HG03469 (cell line): ENCODE data around the gene RPL11.
A peak's percentile ranks its signal among the peaks of the same experiment; 100 is the strongest.
"Not testable (repeated sequence)": the region's sequence is repeated elsewhere in the genome, so short reads cannot be mapped to it uniquely, and the experiment has no call there.

Experiments used
- ATAC-seq: cut with Tn5 transposase; IDR thresholded peaks from one replicate; pipeline ENCODE4 v1.9.1; 2021; ENCODE audit warnings: mild to moderate bottlenecking, moderate library complexity, moderate number of reproducible peaks; ENCODE audit not compliant: unreplicated experiment

RPL11 gene

GRCh38 chr1:23691499-23692307 is at the start of gene RPL11:
RPL11 (plus strand) TSS chr1:23691806; CDS start chr1:23691824, 18 bp downstream.
- peak; percentile 82 for ATAC-seq

DNA sequence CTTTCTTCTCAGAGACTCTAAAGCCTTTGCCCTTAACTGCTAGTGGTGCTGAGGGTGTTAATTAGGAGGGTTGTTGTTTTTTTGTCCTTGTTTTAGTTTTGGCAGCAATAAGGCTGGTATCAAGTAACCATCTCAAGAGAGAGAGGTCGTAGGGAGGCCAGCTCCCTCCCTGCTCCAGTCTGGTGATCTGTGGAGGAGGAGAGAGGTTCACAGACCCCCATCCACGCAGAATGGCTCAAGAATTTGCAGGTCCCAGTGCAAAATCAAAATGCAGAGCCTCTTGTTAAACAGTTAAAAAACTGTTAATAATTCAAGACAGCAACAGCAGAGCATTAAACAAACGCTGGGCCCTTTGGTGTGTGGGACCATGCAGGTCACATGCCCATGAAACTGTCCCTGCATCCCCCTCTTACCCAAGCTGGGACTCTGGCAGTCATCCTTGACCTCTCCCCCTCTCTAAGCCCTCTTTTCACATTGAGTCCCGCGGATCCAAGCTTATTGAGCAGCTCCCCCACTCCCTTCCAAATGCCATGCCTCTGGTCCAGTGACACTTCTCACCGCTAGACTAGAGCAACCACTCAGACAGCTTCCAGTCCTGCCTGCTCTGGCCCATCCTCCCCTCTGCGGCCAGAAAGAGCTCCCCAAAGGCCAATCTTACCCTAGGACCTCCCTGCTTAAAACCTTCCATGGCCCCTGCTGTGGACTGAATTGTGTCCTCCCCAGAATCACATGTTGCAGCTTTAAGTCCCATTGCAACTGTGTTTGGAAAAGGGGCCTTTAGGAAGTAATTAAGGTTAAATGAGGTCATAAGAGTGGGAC is 47.7 kb upstream of the RPL11 start:
- no peak for ATAC-seq

- ATAC-seq = no peak
Observed at GRCh38 chr1:23644555-23644866, 47.1 kb upstream of the RPL11 start.

DNA sequence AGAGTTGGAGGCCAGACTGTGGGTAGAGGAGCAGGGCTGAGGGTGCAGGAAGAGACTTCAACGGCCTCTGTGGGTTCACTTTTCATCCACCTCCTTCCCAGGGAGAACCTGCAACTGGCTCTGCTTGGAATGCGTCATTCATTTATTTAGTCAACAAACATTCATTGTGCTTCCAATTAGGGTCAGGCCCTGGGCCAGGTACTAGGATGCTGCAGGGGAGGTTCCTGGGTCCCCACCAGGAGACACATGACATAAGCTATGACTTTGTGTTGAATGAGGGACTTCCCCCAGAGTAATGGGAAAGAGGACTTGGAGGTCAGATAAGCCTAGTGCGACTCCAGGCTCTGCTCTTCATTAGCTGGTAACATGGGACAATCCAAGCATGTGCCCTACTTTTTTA is 46.3 kb upstream of the RPL11 start:
- ATAC-seq = no peak

DNA sequence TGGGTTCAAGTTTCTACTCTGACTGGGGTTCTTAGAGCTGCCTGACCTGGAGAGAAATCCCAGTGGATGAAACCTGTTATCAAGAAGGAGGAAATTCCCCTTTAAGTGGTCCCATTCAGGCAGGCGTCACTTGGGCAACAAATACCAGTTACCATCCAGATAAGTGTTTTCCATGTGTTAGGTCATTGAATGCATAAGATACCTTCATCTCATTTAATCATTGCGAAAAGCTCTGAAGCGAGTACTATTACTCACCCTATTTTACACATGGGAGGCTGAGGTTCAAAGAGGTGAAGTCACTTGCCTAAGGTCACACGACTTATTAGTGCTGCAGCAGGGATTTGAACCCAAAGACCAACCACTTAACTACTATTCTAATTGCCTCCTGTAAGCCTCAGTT is 45.5 kb upstream of the RPL11 start:
- ATAC-seq = no peak

GRCh38 chr1:23646541-23646940 is 45.1 kb upstream of the RPL11 start:
- ATAC-seq = no peak

DNA sequence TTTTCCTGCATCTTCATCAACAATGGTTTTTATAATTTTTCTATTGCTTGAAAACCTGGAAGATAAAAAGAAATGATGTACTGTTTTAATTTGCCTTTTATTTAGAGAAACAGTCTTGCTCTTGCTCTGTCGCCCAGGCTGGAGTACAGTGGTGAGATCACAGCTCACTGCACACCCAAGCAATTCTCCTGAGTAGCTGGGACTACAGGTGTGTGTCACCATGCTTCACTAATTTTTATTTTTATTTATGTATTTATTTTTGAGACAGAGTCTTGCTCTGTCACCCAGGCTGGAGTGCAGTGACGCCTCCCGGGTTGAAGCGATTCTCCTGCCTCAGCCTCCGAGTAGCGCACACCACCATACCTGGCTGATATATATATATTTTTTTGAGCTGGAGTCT is 43.0 kb upstream of the RPL11 start:
- no peak for ATAC-seq

DNA sequence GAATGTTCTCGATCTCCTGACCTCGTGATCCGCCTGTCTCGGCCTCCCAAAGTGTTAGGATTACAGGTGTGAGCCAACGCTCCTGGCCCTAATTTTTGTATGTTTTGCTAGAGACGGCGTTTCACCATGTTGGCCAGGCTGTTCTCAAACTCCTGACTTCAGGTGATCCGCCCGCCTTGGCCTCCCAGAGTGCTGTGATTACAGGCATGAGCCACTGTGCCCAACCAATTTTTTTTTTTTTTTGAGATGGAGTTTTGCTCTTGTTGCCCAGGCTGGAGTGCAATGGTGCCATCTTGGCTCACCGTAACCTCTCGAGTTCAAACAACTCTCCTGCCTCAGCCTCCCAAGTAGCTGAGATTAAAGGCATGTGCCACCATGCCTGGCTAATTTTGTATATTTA is 42.4 kb upstream of the RPL11 start:
- ATAC-seq = not testable (repeated sequence)

GRCh38 chr1:23650344-23650990 is 41.1 kb upstream of the RPL11 start:
- no peak for ATAC-seq

DNA sequence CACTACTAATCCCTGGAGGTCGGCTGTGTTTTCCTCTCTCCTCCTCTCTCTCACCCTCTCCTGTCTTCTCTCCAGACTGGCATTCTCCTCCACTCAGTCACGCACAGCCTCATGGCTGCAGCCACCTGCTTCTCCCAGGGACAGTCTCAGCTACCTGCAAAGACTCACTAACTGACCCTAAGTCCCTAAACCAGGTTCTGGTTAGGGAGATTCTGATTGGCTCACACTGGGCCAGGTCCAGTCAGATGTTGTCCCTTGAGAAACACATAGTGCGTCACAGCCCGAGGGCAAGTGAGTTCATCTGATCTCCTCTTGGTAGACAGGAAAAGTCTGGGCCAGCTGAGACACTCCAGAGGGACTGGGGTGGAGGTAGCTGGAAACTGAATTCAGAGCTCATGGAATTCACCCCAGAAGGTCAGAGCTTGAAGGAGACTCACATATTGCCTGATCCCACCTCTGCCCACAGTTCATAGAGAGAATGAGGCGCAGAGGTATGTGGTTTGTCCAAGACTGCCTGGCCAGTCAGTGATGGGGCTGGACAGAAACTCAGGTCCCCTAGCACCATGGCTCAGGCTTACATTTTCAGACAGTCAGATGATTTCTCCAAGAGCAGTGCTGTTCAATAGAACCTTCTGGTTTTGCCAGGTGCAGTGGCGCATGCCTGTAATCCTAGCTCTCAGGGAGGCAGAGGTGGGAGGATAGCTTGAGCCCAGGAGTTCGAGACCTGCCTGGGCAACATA is 40.4 kb upstream of the RPL11 start:
- no peak for ATAC-seq

DNA sequence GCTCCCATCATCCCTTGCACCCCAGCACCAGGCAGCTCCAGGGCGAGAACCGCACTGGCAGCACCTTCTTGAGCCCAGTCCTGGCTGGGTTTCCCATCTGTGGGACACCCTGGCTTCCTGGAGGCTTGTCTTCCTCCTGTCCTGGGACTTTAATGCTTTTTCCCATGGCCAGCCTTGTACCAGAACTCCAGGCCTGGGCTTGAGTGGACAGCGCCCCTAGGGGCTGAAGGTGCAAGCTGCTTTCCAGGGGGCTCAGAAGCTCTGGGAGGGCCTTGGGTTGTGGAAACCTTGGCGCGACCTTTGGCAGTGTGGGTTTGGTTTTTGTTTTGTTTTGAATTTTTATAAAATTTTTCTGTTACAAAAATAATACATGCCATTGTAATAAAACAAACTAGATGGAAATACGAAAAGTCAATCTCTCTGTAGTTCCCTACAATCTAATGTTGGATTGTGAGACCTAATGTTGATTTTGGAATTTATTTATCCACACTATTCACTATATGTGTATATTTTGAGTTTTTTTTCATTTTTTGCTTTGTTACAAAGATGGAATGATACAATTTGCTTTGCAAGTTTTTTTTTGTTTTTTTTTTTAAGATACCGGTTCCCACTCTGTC is 33.8 kb upstream of the RPL11 start:
- no peak for ATAC-seq

DNA sequence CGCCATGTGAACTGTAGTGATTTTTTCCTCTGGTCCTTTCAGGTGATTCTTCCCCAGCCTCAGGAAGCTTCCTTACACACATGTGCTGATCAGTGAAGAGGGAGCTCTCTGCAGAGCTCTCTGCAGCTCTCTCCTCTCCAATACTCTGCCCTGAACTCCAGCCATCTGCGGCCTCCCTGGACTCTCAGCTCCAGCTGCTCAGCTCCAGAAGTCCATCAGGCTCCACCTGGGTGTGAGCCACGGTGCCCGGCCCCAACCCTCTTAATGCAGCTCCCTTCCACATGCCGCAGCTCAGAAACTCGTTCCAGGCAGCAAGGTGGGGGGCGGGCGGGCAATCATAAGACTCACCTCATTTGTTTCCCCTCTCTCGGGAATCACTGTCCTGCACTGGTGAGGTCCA is 30.9 kb upstream of the RPL11 start:
- ATAC-seq = no peak

DNA sequence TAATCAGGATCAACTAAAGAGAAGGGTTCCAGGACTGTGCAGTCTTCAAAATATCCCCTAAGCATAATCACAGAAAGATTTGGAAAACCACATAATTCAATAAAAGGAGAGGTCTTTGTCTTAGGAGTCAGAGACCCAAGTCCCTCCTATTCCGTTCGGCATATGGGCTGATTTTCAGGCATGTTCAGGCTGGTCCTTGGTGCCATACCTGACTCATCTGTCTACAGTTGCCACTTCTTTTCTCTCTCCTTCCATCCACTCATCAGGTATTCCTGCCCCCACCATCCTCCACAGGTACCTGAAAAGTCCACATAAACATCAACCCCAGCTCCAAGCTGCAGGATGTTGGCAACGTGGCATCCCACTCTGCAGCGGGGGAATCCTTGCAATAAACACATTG is 29.7 kb upstream of the RPL11 start:
- ATAC-seq = no peak

- no peak for ATAC-seq
Observed at GRCh38 chr1:23664837-23665795, 26.5 kb upstream of the RPL11 start.

DNA sequence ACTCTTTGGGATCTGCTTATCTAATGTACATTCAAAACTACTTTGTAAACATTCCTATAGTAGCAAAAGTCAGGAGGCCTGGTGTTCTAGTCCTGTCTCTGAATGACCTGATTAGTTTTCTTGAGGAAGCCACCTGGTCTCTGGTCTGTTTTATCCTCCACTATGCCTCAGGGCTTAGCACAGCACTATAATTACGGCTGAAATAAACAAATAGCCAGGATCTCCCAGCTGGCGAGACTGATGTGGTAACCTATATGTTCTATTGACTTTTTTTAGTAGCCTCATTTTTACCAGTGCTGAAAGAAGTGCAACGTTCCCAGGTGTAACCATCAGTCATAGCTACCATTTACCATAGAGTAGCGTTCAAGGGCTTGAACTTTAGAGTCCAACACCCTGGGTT is 24.2 kb upstream of the RPL11 start:
- ATAC-seq = no peak

DNA sequence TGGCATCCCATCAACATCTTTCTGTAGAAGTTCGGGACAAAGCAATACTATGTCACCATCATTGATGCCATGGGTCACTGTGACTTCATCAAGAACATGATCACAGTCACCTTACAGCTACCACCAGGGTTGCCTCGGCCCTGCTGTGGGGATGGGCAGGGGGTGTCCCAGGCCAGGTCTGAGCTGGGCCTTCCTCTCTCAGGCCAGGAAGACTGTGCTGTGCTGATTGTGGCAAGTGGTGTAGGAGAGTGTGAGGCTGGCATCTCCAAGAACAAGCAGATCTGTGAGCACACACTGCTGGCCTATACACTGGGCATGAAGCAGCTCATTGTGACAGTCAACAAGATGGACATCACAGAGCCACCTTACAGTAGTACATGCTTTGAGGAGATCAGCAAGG is 20.9 kb upstream of the RPL11 start:
- no peak for ATAC-seq

DNA sequence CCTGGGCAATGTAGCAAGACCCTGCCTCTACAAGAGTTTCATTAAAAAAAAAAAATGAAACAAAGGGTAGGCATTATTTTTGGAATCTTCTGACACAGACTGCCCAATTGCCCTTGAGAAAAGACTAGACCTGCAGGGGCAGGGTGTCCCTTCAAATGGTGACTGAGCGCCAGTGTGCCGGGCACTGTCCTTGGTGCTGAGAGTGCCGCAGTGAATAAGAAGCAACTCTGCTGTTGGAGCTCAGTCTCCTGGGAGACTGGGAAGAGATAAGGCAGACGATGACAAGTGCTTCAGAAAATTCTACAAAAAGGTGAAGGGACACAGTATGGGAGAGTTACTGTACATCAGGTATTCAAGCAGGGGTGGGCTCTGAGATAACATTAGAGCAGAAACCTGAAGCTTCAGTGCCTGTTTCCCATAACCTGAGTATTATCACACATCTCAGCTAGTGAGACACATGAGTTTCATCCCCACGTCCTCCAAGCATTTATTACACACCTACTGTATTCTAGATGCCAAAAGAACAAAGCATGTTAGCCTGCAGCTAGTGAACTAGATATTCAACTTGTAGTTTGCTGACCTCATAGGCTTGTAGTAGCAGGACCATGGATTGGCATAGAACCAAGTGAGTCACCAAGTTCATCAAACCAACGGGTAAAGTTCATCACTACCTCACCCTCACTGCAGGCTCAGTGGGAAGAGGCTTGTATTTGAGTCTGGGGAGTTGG is 18.4 kb upstream of the RPL11 start:
- ATAC-seq = no peak

- ATAC-seq = no peak
Observed at GRCh38 chr1:23679815-23680214, 11.8 kb upstream of the RPL11 start.

DNA sequence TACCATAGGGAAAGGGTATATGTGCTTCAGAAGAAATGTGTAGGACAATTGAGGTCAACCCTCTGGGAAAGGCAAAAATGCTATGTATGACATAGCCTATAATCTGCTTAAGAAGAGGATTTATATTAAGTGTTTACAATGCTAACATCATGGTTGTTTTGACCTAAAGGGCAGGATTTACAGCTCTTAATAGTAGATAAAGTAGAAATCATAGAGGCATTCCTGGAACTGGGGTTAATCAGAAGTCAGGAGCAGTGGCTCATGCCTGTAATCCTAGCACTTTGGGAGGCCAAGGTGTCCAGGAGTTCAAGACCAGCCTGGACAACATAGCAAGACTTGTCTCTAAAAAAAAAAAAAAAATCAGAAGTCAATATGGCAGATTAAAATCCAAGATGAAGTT is 8.7 kb upstream of the RPL11 start:
- ATAC-seq = no peak
